GM12874 (cell line): ENCODE results near the gene LRTM1.

Experiments
- CTCF ChIP-seq: IDR thresholded peaks from 2 replicates; pipeline ENCODE4 v1.5.1; 2011; ENCODE audit warnings: low read depth, mild to moderate bottlenecking, control low read depth, low read length, moderate library complexity; ENCODE audit not compliant: insufficient read depth

LRTM1 gene

GRCh38 chr3:54875596-54876268 is 52.1 kb downstream of the LRTM1 start:
- no peak for TF ChIP-seq CTCF

- no peak for TF ChIP-seq CTCF
Observed at GRCh38 chr3:54874816-54875556, 52.9 kb downstream of the LRTM1 start.

- no peak for TF ChIP-seq CTCF
Observed at GRCh38 chr3:54873059-54874010, 54.5 kb downstream of the LRTM1 start.

GRCh38 chr3:54871867-54872266 is 56.0 kb downstream of the LRTM1 start:
- no peak for TF ChIP-seq CTCF

GRCh38 chr3:54870423-54870822 is 57.4 kb downstream of the LRTM1 start:
- TF ChIP-seq CTCF, result no peak
